Upper lobe of right lung (tissue), 1 donor: ENCODE data around the gene COPS6. TPM values are rescaled to one million over a fixed set of nuclear protein-coding genes. Genes with fewer than 3 reads are reported as not detected.

Experiments used
- ATAC-seq: fragments of 200-7000 bp; cut with Tn5 transposase; one replicate; pipeline ENCODE4 v1.9.1; 2020; ENCODE audit warnings: mild to moderate bottlenecking, moderate library complexity
- DNase-seq: peaks from one replicate; pipeline ENCODE4 v3.0.0-alpha.2; 2020
- H3K27ac ChIP-seq: fragments of 200-600 bp; one replicate; pipeline ENCODE4 v1.8.0; 2022
- H3K27me3 ChIP-seq: fragments of 200-600 bp; one replicate; pipeline ENCODE4 v1.8.0; 2022; ENCODE audit warnings: mild to moderate bottlenecking
- H3K36me3 ChIP-seq: fragments of 200-600 bp; one replicate; pipeline ENCODE4 v1.8.0; 2022
- H3K4me1 ChIP-seq: fragments of 200-600 bp; one replicate; pipeline ENCODE4 v1.8.0; 2022
- H3K4me3 ChIP-seq: fragments of 200-600 bp; one replicate; pipeline ENCODE4 v1.8.0; 2022; ENCODE audit warnings: mild to moderate bottlenecking
- H3K9me3 ChIP-seq: fragments of 200-600 bp; one replicate; pipeline ENCODE4 v1.8.0; 2022
- intact Hi-C: fragments of 100-400 bp; cut with DNase I; formaldehyde crosslinking; loops from one replicate; pipeline ENCODE4 v1.11.0; 2022
- total RNA-seq: library from RNA; stranded (reverse); fragmentation: NEBNext Ultra II Directional; extraction: Animal tissue kit (Norgen Biotek cat#: 25700); gene quantifications from one replicate; pipeline ENCODE4 v1.2.1, GENCODE V29; 2021
- TF ChIP-seq, protein P1 (sequence below): fragments of 200-600 bp; IDR thresholded peaks from one replicate; pipeline ENCODE4 v1.8.0; 2022; ENCODE audit warnings: antibody characterized with exemption
- donor health status: DM: no; HTN: yes; CAD: no; lungs with severe emphysema.

Gene COPS6
- total RNA-seq, 1 donor from 2014 or later: 69.5 TPM

DNA sequence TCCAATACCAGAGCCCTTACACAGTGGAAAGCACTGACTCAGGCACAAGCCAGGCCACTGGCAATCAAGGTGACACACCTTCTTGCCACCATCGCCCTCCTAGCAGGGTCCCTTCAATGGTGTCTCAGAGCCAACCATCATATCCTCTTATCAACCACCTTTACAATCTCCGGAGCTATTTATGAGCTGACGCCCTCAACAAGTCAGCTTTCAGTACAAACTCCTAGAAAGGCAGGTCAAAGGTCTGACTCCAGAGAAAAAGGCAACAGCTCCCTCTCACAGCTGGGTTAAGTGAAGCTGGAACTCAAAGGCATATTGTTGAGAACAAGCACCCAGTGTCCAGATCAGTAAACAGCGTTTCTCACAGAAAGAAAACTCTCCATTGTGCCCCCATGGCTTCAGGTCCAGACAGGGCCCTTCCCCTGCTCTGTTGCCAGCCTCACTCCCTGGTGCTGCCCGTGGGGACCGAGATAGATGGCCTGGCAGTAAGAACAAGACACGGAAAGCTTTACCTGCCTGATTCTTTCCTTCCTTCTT lies 9.7 kb upstream of the COPS6 start:
- Histone ChIP-seq H3K4me1 (peaks cover 15% of the 10 kb centered on the region), H3K27ac (no peak overlapping the region), H3K9me3 (no peaks in the 10 kb centered on the region), H3K27me3 (no peaks in the 10 kb centered on the region), H3K4me3 (no peak overlapping the region), H3K36me3 (peaks cover 56% of the 10 kb centered on the region)
- DNase-seq: no peak
- ATAC-seq: no peak
- intact Hi-C loops: no loop called here
- TF ChIP-seq, protein P1, sequence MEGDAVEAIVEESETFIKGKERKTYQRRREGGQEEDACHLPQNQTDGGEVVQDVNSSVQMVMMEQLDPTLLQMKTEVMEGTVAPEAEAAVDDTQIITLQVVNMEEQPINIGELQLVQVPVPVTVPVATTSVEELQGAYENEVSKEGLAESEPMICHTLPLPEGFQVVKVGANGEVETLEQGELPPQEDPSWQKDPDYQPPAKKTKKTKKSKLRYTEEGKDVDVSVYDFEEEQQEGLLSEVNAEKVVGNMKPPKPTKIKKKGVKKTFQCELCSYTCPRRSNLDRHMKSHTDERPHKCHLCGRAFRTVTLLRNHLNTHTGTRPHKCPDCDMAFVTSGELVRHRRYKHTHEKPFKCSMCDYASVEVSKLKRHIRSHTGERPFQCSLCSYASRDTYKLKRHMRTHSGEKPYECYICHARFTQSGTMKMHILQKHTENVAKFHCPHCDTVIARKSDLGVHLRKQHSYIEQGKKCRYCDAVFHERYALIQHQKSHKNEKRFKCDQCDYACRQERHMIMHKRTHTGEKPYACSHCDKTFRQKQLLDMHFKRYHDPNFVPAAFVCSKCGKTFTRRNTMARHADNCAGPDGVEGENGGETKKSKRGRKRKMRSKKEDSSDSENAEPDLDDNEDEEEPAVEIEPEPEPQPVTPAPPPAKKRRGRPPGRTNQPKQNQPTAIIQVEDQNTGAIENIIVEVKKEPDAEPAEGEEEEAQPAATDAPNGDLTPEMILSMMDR: no peak

DNA sequence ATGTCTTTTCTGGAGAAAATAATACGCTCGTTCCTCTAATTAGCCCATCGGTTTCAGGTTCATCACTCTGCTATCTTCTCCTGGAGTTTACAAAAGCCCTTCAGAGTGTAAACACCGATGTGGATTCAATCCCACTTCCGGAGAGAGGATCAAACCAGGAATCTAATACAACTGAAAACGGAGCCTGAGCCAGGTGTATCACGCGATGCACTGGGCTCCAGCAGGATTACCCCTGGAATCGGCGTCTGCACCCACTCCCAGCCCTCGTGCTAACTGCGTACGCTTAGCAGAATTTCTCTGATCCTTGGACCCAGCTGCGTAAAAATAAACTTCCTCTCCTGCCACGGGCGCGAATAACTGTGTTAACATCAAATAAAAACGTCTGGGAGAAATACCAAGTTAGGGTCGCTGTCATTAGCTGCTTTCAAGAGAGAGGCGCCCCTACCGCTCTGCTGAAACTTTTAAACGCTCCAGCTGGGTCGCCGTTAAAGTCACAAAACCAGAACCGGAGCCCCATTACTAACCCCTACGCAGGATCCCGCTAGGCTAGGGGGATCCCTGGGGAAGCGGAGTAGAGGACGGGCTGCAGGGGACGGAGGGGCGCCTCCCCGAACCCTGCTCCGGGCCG lies 7.7 kb upstream of the COPS6 start:
- ATAC-seq (peak; percentile 40), DNase-seq (no peak)
- Histone ChIP-seq H3K36me3 (peaks cover 37% of the 10 kb centered on the region), H3K9me3 (no peaks in the 10 kb centered on the region), H3K27ac (peak overlapping the region; percentile 94), H3K27me3 (no peaks in the 10 kb centered on the region), H3K4me3 (peak overlapping the region; percentile 99), H3K4me1 (peaks cover 15% of the 10 kb centered on the region)
- intact Hi-C loops: no loop called here
- TF ChIP-seq, protein P1: no peak

DNA sequence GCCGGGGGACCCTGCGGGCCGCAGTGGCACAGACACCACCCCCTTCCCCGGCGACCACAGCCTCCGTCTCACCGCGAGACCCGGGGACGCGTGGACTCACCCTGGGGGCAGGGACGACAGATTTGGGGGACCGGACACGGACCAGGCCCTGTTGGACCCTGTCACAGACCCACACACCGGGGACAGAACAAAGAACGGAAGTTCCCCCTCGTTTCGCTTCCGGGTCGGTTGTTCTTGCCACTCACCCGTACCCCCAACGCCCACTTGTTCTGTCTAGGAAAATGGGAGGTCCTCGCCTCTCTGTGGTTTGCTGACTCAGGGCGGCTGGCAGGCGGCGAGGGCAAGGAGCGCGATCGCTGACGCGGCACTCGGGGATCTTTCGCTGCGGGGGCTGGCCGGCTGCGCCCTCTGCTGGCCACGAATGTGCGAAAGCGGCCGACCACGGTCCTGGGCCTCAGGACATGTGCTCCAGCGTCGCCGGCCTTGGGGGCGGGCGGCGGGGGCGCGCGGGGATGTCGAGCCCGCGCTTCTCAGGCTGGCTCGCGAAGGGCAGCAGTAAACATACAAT lies 7.2 kb upstream of the COPS6 start, which contains the start of gene ZNF3:
ZNF3 (minus strand) TSS at position 189 of the 568 bp plus-strand sequence. CDS start 4,366 bp downstream, outside the sequence.
- peak; percentile 98 for ATAC-seq
- Histone ChIP-seq H3K9me3 (no peaks in the 10 kb centered on the region), H3K36me3 (peaks cover 31% of the 10 kb centered on the region), H3K4me1 (peaks cover 15% of the 10 kb centered on the region), H3K4me3 (peak within 1 kb of the TSS; percentile 99), H3K27me3 (no peaks in the 10 kb centered on the region), H3K27ac (peak within 1 kb of the TSS; percentile 94)
- intact Hi-C loops: no loop called here
- TF ChIP-seq, protein P1: peak; percentile 93
- DNase-seq: peak; percentile 99

GRCh38 chr7:100082978-100083377 lies 5.8 kb upstream of the COPS6 start:
- Histone ChIP-seq H3K36me3 (peaks cover 17% of the 10 kb centered on the region), H3K27ac (peak overlapping the region; percentile 17), H3K4me1 (peaks cover 17% of the 10 kb centered on the region), H3K27me3 (no peaks in the 10 kb centered on the region), H3K4me3 (no peak overlapping the region), H3K9me3 (no peaks in the 10 kb centered on the region)
- TF ChIP-seq, protein P1: no peak
- ATAC-seq (no peak), DNase-seq (no peak)
- intact Hi-C loops: no loop called here

- no peak overlapping the region for H3K4me3 ChIP-seq
- TF ChIP-seq, protein P1: no peak
- DNase-seq (no peak), ATAC-seq (no peak)
- H3K27me3 ChIP-seq: no peaks in the 10 kb centered on the region
- H3K36me3 ChIP-seq: peaks cover 5% of the 10 kb centered on the region
- intact Hi-C loops: no loop called here
- no peaks in the 10 kb centered on the region for H3K9me3 ChIP-seq
- no peak overlapping the region for H3K27ac ChIP-seq
- H3K4me1 ChIP-seq: peaks cover 23% of the 10 kb centered on the region
Measured at GRCh38 chr7:100085515-100085914, 3.3 kb upstream of the COPS6 start.
